Right atrium auricular region (tissue), 2 donors: Measurements from ENCODE around the gene RAC2. TPM values are rescaled to one million over a fixed set of nuclear protein-coding genes. Genes with fewer than 3 reads are reported as not detected.

Experiments
- DNase-seq: peaks from one replicate; pipeline ENCODE4 v3.0.0-alpha.2; 2019; ENCODE audit warnings: low spot score
- H3K27ac ChIP-seq, 2 donors: fragments of 200-600 bp; sonication (generic); 1 replicate in 1 of 2; 2 replicates in 1 of 2; pipeline ENCODE4 v1.5.1; 2016 to 2019
- H3K27me3 ChIP-seq, 2 donors: fragments of 200-600 bp; sonication (generic); one replicate each; pipeline versions ENCODE4 v1.5.1 to v1.6.0; 2017 to 2019
- H3K36me3 ChIP-seq: fragments of 200-600 bp; sonication (generic); one replicate; pipeline ENCODE4 v1.5.1; 2016
- H3K4me1 ChIP-seq, 2 donors: fragments of 200-600 bp; sonication (generic); one replicate each; pipeline versions ENCODE4 v1.5.1 to v1.6.0; 2017 to 2019
- H3K4me3 ChIP-seq, 2 donors: fragments of 200-600 bp; sonication (generic); 1 replicate in 1 of 2; 2 replicates in 1 of 2; pipeline ENCODE4 v1.5.1; 2017 to 2019; ENCODE audit warnings: mild to moderate bottlenecking in 1 of 2, moderate library complexity in 1 of 2
- H3K9me3 ChIP-seq, 2 donors: fragments of 200-600 bp; sonication (generic); one replicate each; pipeline ENCODE4 v1.5.1; 2019
- total RNA-seq, 2 donors: library from RNA; depleted of rRNA; stranded (reverse); fragments of >200 nt; gene quantifications; one replicate each; pipeline ENCODE4 v1.1.0, GENCODE V29; 2016
- TF ChIP-seq, protein P1 (sequence below), 2 donors: fragments of 200-600 bp; sonication (generic); IDR thresholded peaks; one replicate each; pipeline ENCODE4 v1.5.1; 2019; ENCODE audit warnings: antibody characterized with exemption in 2 of 2

The RAC2 gene
- total RNA-seq, 2 donors from 2014 or later: 2.9 to 10.3 TPM

DNA sequence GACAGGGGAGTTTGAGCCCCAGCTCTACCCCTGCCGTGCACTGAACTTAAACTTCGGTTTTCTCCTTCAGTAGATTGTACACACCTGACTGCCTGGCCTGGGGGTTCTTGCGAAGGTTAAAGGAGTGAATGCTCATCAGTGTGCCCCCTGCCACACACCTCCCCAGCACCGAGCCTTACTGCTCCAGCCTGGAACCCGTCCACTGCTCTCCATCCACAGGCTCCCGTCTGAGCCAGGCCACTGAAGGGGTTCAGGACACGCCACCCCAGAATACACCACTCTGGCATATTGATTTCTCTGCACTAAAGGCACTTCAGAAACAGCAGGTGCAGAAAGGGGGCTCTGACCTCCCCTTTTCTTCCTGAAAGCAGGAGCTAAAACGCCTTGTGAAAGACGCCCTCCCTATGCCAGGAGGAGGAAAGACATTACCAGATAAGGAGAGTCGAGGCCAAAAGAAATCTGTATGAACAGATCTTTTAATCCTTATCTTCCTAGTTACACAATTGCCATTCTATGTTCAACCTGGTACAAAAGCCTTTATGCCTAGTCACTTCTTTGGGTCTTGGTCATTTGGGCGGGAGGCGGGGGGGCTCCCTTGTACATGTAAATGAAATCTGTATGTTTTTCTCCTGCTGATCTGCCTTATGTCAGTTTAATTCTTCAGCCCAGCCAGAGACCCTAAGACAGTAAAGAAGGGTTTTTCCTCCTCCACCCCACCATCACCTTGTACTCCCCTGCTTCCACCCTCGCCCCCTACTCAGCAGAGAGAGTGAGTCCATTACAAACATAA is 29.9 kb downstream of the RAC2 start:
- Histone ChIP-seq H3K27ac (no peak overlapping the region), H3K4me1 (peaks cover 0 to 5% of the 10 kb centered on the region in 2 donors), H3K4me3 (no peak overlapping the region), H3K36me3 (no peaks in the 10 kb centered on the region), H3K27me3 (no peaks in the 10 kb centered on the region), H3K9me3 (no peaks in the 10 kb centered on the region)
- no peak for DNase-seq
- TF ChIP-seq, protein P1, sequence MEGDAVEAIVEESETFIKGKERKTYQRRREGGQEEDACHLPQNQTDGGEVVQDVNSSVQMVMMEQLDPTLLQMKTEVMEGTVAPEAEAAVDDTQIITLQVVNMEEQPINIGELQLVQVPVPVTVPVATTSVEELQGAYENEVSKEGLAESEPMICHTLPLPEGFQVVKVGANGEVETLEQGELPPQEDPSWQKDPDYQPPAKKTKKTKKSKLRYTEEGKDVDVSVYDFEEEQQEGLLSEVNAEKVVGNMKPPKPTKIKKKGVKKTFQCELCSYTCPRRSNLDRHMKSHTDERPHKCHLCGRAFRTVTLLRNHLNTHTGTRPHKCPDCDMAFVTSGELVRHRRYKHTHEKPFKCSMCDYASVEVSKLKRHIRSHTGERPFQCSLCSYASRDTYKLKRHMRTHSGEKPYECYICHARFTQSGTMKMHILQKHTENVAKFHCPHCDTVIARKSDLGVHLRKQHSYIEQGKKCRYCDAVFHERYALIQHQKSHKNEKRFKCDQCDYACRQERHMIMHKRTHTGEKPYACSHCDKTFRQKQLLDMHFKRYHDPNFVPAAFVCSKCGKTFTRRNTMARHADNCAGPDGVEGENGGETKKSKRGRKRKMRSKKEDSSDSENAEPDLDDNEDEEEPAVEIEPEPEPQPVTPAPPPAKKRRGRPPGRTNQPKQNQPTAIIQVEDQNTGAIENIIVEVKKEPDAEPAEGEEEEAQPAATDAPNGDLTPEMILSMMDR (IDR thresholded peaks at IDR 0.05): no peak

DNA sequence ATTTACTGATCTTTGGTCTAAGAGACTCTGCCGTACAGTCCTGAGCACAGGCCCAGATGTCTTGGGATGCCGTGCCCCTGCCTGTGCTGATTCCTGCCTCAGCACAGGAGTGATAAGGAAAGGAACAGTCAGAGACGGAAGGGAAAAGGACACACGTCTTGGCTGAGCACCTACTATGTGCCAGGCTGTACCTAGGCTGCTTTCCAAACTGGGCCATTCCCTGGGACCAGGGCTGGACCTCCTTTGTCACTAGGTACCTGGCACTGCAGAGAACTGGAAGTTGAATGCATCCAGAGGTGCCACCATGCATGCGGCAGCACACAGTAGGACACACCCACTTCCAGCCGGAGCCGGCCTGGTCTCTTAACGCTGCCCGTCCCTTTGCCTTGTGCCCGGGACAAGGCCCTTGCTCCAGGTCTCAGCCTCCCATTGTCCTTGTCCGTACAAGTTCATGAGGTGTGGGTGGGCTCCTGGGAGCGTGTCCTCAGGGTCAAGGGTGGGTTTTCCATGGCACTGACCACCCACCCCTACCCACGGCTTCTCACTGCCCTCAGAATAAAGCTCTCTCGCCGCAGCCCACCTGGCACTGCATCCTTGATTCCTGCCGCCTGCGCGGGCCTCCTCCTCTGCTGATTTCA is 30.7 kb downstream of the RAC2 start:
- H3K36me3 ChIP-seq: no peaks in the 10 kb centered on the region
- TF ChIP-seq, protein P1 (IDR thresholded peaks at IDR 0.05): no peak
- no peaks in the 10 kb centered on the region for H3K9me3 ChIP-seq
- H3K4me1 ChIP-seq: peaks cover 0 to 5% of the 10 kb centered on the region in 2 donors
- no peak overlapping the region for H3K4me3 ChIP-seq
- no peak for DNase-seq
- no peaks in the 10 kb centered on the region for H3K27me3 ChIP-seq
- H3K27ac ChIP-seq: no peak overlapping the region

DNA sequence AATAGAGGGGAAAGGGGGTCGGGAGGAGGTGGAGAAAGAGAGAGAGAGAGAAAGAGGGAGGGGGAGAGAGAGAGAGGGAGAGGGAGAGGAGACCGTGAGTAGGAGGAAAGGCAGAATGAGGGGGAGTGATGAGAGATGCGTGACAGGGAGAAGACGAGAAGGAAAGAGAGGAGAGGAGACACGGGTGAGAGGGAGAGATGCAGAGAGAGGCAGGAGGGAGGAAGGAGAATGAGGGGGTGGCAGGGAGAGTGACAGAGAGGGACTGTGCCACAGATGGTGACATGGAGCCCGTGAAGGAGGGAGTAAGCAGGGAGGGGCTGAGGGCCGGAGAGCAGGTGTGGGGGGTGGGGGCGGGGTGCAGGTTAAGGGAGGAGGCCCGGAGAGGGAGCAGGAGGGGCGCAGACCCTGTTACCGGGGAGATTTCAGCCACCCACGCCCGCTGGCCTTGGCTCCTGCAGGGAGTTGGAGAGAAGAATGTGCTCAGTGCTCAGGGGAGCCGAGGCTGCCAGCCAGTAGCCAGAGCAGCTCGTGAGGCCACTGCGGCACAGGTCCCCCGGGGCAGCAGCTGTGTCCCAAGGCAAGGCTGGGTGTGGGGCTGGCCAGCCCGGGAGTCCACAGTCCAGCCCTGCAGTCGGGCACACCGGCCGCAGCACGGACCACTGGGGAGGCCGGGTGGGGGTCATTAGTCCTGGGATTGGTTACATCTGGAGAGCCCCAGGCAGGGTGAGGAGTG is 31.7 kb downstream of the RAC2 start, which contains the start of gene SSTR3:
Gene SSTR3 (minus strand): TSS at position 304 of the 733 bp plus-strand sequence. CDS start 4,674 bp downstream, outside the sequence.
- Histone ChIP-seq H3K4me3 (no peak within 1 kb of the TSS), H3K27me3 (no peaks in the 10 kb centered on the region), H3K27ac (no peak within 1 kb of the TSS), H3K4me1 (peaks cover 0 to 5% of the 10 kb centered on the region in 2 donors), H3K9me3 (no peaks in the 10 kb centered on the region), H3K36me3 (no peaks in the 10 kb centered on the region)
- TF ChIP-seq, protein P1 (IDR thresholded peaks at IDR 0.05): no peak
- no peak for DNase-seq

DNA sequence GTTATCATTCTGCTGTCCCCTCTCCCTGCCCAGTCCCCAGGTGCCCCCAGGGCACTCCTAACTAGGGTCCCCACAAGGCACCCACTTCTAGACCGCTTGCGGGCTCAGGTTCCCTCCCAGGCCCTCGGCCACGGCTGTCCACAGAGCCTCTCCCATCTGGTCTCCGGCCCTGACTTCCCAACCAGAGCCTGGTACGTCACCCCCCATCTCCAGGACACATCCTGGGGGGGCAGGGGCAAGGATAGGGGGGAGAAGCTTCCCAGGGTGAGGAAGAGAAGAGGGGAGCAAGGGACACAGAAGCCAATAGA is 32.2 kb downstream of the RAC2 start:
- DNase-seq: no peak
- Histone ChIP-seq H3K27ac (no peak overlapping the region), H3K9me3 (no peaks in the 10 kb centered on the region), H3K4me1 (peaks cover 0 to 5% of the 10 kb centered on the region in 2 donors), H3K4me3 (no peak overlapping the region), H3K27me3 (no peaks in the 10 kb centered on the region), H3K36me3 (no peaks in the 10 kb centered on the region)
- TF ChIP-seq, protein P1 (IDR thresholded peaks at IDR 0.05): no peak

DNA sequence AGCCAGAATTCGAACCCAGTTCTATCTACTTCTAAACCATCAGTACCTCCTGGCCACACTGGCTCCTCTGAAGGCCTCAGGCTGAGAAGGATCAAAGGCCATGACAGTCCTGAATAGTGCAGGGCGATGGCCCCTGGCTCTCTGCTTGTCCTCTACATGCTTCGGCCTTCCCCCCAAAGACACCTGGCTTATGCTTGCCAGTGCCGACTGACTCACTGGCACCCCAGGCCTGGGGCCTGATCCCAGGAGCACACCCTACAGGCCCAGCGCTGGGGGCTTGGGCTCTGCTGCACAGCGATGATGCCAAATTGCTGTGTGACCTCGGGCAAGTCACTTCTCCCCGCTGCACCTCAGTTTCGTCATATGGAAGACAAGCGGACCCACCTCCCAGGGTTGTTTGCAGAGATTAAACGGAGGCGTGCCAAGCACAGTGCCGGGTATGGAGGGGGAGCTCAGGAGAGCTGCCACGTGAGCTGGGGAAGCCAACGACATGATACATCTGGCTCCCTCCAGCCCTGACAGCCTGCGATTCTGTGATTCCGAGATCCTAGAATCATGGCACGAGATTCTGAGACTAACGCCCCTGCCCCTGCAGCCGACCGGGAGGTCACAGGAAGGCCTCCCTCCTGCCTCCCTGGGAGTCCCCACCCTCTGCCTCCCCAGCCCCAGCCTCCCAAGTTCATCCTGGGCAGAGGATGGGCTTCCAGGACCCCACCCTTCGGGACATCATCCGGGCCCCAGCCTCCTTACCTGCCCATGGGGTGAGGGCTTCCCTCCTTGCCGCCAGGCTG is 32.8 kb downstream of the RAC2 start:
- no peak overlapping the region for H3K27ac ChIP-seq
- no peak for DNase-seq
- H3K9me3 ChIP-seq: no peaks in the 10 kb centered on the region
- TF ChIP-seq, protein P1 (IDR thresholded peaks at IDR 0.05): no peak
- H3K27me3 ChIP-seq: no peaks in the 10 kb centered on the region
- no peaks in the 10 kb centered on the region for H3K36me3 ChIP-seq
- peaks cover 0 to 5% of the 10 kb centered on the region in 2 donors for H3K4me1 ChIP-seq
- no peak overlapping the region for H3K4me3 ChIP-seq
